ENCODE data around the gene LYZL2.
A peak's percentile ranks its signal among the peaks of the same experiment; 100 is the strongest.
"Not testable (repeated sequence)": the region's sequence is repeated elsewhere in the genome, so short reads cannot be mapped to it uniquely, and the experiment has no call there.

Gene LYZL2

GRCh38 chr10:30637881-30638467 is 8.4 kb upstream of the LYZL2 start:
- DNase-seq: peak; percentile 67 to 82 (median 82)

DNA sequence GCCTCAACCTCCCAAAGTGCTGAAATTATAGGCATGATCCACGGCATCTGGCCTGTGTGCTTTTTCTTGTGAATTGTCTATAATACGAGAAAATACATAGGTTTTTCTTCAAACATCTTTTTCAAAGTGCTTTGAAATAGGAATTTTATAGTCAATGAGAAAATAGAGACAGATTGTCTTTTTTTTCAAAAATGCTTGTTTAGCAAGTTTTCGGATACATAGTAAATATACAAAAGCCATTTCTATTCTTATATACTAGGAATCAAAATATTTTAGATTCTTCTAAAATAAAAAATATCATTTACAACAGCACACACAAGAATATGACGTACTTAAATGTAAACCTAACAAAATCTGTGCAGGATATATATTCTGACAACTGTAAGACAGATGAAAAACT is 1.6 kb upstream of the LYZL2 start:
- no peak for DNase-seq

DNA sequence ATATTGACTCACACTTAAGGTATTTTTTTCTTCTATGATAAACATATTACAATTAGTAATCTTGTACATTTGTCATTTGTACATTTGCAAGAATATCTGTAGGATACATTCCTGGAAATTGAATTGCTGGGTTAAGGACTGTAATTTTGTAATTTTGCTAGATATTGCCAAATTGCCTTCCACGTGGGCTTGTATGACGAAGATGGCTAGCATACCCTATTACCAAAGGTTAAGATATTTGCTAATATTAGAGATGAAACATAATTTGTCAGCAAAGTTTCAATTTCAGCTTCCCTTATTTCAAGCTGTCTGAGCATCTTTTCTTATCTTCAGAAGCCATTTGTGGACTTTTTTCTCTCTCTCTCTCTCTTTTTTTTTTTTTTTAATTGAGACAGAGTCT is 1.0 kb upstream of the LYZL2 start:
- DNase-seq: peak; percentile 82 to 98 (median 95)

DNA sequence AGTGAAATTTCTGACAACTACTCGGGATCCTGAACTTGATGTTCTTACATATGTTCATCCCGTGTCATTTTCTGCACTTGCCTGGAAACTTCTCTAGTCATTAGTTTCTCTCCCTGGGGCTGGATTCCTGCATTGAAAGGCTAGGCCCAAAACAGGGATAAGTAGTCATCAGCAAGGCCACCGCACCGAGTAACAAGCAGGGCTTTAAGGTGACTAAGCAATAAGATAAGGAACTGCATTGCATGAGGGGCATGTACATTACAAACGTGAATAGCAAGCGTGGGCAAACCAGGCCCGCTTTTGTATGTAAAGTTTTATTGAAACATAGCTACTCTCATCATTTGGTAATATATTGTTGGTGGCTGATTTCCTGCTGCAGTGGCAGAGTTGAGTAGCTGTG is 977 bp downstream of the LYZL2 start:
- DNase-seq: not testable (repeated sequence)

GRCh38 chr10:30626837-30627236 is 2.7 kb downstream of the LYZL2 start:
- DNase-seq: not testable (repeated sequence)

DNA sequence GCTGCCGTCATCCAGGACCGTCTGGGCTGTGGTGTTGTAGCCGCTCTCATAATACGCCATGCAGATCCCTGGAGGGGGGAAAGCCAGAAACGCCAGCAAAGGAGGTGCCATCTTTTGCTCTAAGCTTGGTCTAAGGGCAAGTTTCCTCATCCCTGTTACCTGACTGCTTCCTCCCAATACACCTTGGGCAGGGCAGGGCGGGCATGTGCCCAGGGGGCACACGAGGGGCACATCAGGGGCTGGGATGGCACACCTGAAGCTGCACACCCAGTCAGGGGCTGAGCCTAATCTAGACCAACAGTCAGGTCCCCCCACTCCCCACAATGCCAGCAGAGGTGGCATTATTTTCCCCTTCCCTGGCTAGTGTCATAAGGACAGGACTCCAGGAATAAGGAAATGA is 3.4 kb downstream of the LYZL2 start:
- not testable (repeated sequence) for DNase-seq

GRCh38 chr10:30625080-30625479 is 4.5 kb downstream of the LYZL2 start:
- no peak for DNase-seq

DNA sequence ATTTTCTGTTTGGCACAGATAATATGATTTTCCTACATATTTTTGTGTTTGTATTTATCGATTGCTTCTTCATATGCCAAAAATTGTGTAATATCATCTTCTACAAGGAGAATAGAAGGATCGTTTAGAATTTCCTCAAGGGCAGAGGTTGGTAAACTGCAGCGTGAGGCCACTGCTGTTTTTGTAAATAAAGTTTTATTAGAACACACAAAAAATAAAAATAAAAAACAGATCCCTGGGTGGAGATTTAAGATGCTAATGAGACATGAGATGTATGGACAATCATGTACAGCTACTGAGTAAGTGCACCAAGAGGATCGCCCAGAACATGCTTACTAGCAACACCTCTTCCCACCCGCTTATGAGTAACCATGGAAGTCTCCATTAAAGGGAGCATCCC is 9.6 kb downstream of the LYZL2 start:
- no peak for DNase-seq

DNA sequence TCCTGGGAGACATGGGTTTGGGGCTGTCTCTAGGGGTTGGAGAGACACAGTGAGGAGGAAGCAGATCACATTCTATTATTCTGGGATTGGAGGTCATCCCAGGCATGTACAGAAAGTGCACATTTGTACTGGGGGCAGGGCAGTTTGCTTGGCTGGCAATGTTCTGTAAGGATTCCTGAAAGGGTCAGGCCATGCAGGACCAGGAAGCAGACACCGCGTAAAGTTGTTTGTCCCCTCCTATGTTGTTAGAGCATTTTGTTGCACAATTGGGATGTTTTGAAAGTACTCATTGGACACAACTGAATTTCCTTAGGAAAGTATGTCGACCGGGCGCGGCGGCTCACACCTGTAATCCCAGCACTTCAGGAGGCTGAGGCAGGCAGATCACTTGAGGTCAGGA is 12.5 kb downstream of the LYZL2 start:
- no peak for DNase-seq

- DNase-seq: not testable (repeated sequence)
Observed at GRCh38 chr10:30611041-30611440, 18.5 kb downstream of the LYZL2 start.

DNA sequence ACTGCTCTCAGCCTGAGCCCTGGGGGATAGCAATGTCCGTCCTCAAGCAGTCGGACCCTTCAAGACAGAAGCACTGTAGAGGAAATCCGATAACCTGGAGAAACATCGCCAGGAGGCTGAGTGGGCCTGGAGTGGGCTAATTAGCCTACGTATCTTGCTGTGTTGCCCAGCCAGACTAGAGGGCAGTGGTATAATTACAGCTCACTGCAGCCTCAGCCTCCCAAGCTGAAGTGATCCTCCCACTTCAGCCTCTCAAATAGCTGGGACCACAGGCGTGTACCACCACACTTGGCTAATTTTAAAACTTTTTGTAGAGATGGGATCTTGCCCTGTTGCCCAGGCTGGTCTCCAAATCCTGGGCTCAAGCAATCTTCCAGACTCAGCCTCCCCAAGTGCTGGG is 21.7 kb downstream of the LYZL2 start:
- no peak for DNase-seq

DNA sequence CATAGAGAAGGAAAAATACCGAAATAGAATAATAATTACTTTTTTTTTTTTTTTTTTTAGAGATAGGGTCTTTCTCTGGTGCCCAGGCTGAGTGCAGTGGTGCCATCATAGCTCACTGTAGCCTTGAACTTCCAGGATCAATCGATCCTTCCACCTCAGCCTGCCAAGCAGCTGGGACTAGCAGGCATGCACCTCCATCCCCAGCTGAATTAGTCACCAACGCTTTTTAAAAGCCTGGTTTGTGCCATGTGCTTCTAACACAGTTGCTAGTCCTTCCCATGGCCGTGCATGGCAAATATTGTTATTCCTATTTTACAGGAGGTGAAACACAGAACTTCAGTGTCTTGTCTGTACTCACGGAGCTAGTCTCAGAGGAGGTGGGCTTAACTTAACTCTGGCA is 23.2 kb downstream of the LYZL2 start:
- no peak for DNase-seq

DNA sequence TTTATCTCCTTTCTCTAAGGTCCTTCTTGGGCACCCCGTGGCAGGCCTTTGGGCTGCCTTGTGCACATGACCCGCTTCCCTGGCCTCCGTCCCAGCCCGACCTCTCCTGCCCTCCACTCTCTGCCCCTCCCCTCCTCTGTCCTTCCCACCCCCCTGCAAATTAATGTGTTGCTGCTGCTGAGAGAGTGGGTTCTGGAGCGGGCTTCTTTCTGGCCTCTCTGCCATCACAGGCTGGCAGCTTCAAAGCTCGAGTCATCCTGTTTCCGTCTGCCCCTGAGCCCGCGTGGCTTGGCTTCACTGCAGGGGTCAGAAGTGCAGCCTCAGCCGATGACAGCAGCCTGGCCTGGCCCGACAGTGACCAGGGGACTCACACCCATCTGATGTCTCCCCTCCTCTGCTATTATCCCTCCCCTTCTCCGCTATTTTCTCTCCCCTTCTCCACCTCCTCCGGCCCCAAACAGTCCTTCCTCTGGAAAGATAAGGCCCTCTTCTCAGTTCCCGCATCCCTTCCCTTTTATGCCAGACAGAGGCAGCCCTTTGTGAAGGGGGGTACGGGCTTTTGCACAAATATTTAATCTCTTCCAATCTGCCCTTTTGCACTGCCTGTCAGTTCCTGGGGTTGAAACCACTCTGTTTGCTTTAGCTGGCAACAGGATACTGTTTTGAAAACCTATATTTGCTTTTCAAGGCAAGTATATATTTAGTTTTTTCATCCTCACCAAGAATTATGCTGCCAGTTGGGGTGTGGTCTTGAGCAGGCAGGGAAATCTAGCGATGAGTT is 24.0 kb downstream of the LYZL2 start:
- DNase-seq: not testable (repeated sequence)

DNA sequence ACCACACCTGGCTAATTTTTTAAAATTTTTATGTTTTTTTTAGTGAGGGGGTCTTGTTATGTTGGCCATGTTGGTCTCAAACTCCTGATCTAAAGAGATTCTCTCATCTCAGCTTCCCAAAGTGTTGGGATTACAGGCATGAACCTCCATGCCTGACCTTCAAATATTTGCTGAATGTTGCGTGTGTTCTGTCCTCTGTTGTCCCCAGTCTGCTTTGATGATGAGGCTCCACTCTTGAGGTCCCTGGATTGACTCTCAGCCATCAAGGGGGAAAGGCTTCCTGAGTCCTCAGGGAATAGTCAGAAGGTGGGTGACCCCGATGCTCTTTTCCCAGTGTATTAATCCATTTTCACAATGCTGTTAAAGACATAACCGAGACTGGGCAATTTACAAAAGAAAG is 26.0 kb downstream of the LYZL2 start:
- DNase-seq: no peak

GRCh38 chr10:30602747-30603146 is 26.8 kb downstream of the LYZL2 start:
- no peak for DNase-seq

- DNase-seq: peak; percentile 90 to 97 (median 96)
Observed at GRCh38 chr10:30600005-30600404, 29.5 kb downstream of the LYZL2 start.

DNA sequence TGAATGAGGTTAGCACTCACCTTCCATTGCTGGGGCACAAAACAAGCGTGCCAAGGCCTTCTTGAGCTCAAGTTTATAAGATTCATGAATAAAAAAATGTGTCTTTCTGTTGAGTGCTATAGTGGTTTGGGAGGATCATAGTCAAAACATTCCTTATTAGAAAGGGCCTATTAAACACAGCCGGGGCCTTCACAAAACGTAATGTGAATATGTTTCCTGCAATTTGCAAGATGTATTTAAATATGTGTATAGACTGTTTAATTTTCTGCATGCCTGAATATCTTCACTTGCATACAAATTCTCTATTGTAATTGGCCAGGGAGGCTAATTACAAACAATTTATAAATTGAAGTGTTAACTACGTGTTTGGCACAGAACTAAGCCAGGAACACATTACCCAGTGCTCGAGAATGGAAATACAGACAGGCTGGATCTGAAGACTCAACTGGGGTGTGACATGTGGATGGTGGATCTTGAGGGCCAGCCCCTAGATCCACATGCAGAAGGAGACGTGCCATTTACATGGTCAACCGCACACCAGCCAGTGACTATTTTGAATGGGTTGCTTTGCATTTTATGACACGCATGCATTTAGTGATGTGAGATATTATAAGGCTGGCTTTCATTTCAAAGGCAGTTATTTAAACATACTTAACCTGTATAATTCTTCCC is 31.3 kb downstream of the LYZL2 start:
- DNase-seq: no peak

DNA sequence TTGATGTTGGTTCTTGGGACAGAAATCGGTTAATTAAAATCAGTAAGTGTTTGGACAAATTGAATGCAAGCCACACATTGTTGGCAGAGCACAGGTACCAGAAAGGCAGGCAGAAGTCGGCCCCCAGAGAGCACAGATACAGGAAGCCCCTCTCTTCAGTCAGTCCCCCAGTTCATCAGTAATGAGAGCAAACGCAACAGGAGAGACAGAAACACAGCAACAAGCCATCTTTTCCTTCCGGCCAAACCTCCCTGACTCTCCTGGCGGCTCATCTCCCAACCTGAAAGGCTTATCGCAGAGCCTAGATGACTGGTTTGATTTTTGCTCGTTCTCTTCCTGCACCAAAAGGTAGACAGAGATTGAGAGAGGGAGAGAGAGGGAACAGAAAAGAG is 32.1 kb downstream of the LYZL2 start:
- not testable (repeated sequence) for DNase-seq

GRCh38 chr10:30596493-30597432 is 32.8 kb downstream of the LYZL2 start:
- DNase-seq: not testable (repeated sequence)

- no peak for DNase-seq
Observed at GRCh38 chr10:30596013-30596412, 33.5 kb downstream of the LYZL2 start.

DNA sequence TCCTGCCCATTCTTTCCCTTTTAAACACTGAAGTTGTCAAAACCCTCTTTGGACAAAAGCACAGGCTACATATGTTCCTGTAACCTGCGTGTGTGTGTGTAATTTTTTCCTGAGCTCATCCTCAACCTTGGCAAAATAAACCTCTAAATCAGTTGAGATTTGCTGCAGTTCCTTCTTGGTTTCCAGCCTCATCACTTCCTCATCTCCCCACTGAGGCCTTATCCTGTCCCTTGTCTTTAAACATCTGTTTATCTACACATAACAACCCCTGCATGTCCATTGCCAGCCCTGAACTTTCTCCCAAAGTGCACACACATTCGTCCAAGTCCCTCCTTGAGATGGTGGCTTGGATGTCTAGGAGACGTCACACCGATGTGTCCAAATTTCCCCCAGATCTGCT is 35.5 kb downstream of the LYZL2 start:
- no peak for DNase-seq

DNA sequence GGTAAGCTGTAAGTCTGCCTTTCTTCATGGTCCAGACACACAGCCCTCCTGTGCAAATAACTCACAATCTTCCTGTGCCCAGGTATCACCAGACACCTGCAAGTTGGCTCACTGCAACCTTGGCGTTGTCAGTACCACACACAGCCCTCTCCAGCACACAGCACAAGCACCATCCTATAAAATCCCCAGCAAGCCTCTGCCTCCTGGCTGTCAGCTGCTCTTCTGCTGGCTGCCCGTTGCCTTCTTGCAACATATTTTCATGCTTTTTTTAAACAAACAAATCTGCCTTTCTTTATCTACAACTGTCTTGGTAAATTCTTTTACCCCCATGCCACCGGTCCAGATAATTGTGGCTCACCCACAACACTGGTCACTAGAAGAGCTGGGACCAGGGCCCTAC is 36.8 kb downstream of the LYZL2 start:
- not testable (repeated sequence) for DNase-seq

DNA sequence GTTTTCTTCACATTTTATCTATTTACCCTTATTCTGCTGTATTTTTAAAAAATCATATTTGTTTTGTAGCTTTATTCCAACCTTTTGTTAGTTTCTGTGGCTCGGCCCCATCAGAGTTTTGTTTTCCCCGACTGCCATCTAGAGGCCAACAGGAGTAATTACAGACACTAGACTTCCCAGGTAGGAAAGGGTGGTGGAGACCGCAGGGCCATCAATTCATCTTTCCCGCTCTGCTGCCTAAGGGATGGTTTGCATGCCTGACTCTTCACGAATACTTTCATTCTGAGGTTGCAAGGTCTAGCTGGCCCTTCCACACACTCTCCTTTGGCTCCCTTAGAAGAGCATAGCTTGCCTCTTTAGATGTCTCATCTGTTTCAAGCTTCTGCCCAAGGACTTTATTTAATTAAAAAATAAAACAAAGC is 38.3 kb downstream of the LYZL2 start:
- peak; percentile 69 to 83 (median 73) for DNase-seq

All from suppressor macrophage treated with lipopolysaccharide for 1 hour (primary cell).